ENCODE results near the gene SSRP1.

GRCh38 chr11:57370251-57370650 lies 34.6 kb upstream of the SSRP1 start:
- TF ChIP-seq POLR2AphosphoS2 (IDR thresholded peaks at IDR 0.05; ENCODE audit: low read length) (no peak), TFAP4 (CRISPR knock-in tag; IDR thresholded peaks at IDR 0.05; ENCODE audit: borderline replicate concordance) (no peak), ZSCAN29 (IDR thresholded peaks at IDR 0.05) (no peak), ZNF24 (IDR thresholded peaks at IDR 0.05) (no peak), SNRNP70 (optimal IDR thresholded peaks at IDR 0.05; ENCODE audit: low read depth, low read length) (no peak), JUND (IDR thresholded peaks at IDR 0.05; ENCODE audit: borderline replicate concordance, low read depth, low read length) (no peak), JUND (tag; IDR thresholded peaks at IDR 0.05; ENCODE audit: borderline replicate concordance, low read depth, low read length) (no peak), POLR2A (conservative IDR thresholded peaks at IDR 0.05) (no peak), TCF3 (CRISPR knock-in tag; IDR thresholded peaks at IDR 0.05) (no peak), CTCF (IDR thresholded peaks at IDR 0.05 in 2 of 3, conservative IDR thresholded peaks at IDR 0.05 in 1 of 3; ENCODE audit: insufficient read depth in 2 of 3, low read depth in 1 of 3, low read length in 3 of 3) (no peak)

Measured in K562 (cell line).